Measurements from ENCODE around the gene CELF1.

Gene CELF1

DNA sequence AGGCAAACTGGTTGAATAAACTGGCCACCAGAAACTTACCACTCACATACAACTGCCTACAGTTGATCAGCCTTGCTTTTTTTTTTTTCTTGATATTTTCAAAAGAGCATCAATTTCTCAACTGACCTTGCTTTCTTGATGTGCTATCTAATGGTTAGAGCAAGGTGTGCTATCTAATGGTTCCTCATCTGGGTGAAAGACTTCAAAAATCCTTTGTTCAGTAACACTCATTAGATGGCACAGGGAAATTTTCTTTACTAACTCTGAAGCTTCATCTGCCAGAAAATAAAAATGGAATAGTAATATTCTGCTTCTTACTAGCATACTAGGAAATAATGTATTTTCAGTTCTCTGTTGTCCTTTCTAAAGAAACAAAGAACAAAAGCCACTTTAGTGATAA is 52.8 kb downstream of the CELF1 start:
- TF ChIP-seq, protein P1, sequence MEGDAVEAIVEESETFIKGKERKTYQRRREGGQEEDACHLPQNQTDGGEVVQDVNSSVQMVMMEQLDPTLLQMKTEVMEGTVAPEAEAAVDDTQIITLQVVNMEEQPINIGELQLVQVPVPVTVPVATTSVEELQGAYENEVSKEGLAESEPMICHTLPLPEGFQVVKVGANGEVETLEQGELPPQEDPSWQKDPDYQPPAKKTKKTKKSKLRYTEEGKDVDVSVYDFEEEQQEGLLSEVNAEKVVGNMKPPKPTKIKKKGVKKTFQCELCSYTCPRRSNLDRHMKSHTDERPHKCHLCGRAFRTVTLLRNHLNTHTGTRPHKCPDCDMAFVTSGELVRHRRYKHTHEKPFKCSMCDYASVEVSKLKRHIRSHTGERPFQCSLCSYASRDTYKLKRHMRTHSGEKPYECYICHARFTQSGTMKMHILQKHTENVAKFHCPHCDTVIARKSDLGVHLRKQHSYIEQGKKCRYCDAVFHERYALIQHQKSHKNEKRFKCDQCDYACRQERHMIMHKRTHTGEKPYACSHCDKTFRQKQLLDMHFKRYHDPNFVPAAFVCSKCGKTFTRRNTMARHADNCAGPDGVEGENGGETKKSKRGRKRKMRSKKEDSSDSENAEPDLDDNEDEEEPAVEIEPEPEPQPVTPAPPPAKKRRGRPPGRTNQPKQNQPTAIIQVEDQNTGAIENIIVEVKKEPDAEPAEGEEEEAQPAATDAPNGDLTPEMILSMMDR (IDR thresholded peaks at IDR 0.05; ENCODE audit: control insufficient read depth, insufficient read depth, low read depth, low read length, missing control alignments) = no peak
- H3K4me3 ChIP-seq (ENCODE audit: control insufficient read depth, low read depth, low read length) = no peak overlapping the region
- DNase-seq (ENCODE audit: low read depth) = no peak

DNA sequence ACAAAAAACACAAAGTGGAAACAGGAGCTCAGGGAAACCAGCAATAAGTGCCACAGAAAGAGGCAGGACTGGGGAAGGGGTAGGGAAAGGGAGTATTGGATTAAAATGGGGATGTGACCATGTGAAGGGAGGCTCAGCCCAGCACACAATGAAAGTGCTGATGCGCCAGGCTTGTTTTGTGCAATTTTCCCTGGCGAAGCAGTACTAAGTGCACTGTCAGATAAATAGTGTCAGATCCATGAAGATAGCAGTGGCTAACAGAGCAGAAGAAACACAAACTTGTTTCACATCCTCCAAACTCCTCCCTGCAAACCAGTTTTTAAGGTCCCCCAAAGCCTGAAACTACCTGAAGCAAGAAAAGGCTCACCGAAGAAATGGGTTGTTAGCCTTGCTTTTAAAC is 53.3 kb downstream of the CELF1 start:
- no peak overlapping the region for H3K4me3 ChIP-seq (ENCODE audit: control insufficient read depth, low read depth, low read length)
- no peak for DNase-seq (ENCODE audit: low read depth)
- TF ChIP-seq, protein P1 (IDR thresholded peaks at IDR 0.05; ENCODE audit: control insufficient read depth, insufficient read depth, low read depth, low read length, missing control alignments) = no peak

DNA sequence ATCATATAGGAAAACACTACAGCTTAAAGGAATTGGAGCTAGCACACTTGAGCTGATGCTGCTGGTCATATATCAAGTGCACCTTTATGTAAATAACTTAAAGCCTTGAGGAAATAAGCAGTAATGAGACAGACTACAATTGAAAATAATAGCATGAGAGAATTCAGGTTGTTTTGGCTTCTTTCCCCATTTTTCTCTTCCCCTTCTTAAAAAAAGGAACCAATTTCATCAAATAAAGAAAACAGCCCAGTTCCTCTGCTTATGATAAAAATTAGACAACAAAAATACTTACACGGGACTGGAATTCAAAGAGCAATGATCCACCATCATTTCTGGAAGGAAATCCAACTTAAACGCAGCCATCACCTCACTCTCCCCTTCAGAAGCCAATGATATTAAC is 53.8 kb downstream of the CELF1 start:
- TF ChIP-seq, protein P1 (IDR thresholded peaks at IDR 0.05; ENCODE audit: control insufficient read depth, insufficient read depth, low read depth, low read length, missing control alignments) = no peak

DNA sequence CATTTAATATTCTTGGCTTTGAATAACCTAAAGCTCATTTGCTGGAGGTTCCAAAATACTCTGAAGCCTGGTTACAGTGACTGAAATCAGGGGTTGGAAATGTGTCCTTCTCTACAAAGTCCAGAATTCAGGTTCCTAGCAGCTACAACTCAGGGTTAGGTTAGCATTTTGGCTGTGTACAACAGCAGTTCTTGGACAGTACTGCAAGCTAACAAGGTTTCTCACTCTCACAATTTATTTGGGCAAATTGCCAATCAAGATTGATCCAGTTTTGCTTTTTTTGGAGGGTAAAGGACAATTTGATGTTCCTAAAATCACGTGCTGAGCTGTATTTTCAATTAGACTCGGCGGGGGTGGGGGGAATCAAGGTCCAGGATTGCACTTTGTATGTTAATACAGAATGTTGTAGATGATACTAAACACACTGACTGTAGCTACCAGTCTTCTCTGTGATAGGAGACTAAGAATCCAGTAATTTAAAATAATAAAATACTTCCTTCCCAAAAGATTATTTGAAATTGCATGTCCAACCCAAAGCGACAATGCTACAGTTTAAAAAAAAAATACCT is 54.3 kb downstream of the CELF1 start:
- no peak for DNase-seq (ENCODE audit: low read depth)
- TF ChIP-seq, protein P1 (IDR thresholded peaks at IDR 0.05; ENCODE audit: control insufficient read depth, insufficient read depth, low read depth, low read length, missing control alignments) = no peak
- no peak overlapping the region for H3K4me3 ChIP-seq (ENCODE audit: control insufficient read depth, low read depth, low read length)

More for the DNA sequence above, 53.8 kb downstream of the CELF1 start:
- DNase-seq (ENCODE audit: low read depth) = no peak
- no peak overlapping the region for H3K4me3 ChIP-seq (ENCODE audit: control insufficient read depth, low read depth, low read length)

DNA sequence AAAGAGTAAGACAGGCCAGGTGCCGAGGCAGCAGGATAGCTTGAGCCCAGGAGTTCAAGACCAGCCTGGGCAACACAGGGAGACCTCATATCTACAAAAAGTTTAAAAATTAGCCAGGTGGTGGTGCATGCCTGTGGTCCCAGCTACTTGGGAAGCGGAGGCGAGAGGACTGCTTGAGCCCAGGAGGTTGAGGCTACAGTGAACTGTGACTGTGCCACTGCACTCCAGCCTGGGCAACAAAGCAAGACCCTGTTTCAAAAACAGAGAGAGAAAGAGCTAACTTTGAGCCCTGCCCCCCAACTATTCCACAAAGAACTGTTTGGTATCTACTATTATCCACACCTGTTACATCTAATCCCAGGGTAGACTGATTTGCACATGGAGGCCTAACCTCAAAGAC is 54.8 kb downstream of the CELF1 start:
- TF ChIP-seq, protein P1 (IDR thresholded peaks at IDR 0.05; ENCODE audit: control insufficient read depth, insufficient read depth, low read depth, low read length, missing control alignments) = no peak
- H3K4me3 ChIP-seq (ENCODE audit: control insufficient read depth, low read depth, low read length) = no peak overlapping the region
- no peak for DNase-seq (ENCODE audit: low read depth)

DNA sequence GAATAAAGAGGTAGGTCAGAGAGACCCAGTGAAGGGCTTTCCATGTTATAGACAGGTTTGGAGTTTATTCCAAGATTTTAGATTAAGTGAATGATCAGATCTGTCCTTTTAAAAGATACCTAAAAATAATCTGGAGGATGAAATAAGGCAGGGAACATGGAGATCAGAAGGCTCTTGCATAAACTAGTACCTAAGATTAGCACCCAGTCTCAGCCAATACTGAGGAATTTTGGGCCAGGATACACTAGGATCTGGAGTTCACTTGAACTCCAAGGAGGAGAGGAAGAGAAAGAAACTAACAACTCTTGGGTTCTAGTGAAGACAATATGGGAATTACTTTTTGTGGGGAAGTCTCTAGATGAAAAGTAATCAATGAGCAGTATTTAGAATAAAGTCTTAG is 56.1 kb downstream of the CELF1 start:
- TF ChIP-seq, protein P1 (IDR thresholded peaks at IDR 0.05; ENCODE audit: control insufficient read depth, insufficient read depth, low read depth, low read length, missing control alignments) = no peak
- H3K4me3 ChIP-seq (ENCODE audit: control insufficient read depth, low read depth, low read length) = no peak overlapping the region
- no peak for DNase-seq (ENCODE audit: low read depth)

DNA sequence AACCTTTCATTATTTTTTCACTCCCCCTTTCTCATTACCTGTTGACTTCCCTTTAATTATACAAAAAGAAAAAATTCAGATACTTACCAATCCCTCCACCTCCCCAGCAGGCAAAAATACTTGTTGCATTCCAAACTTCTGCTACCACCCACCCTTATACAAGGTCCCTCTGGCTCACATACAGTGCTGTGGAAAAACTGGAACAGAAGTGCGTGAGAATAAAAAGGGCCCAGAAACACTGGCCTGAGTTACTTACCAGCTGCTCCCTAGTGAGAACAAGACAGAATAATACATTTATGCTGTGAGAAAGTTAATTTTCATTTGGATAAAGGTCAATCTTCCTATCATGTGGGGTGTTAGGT is 57.1 kb downstream of the CELF1 start:
- TF ChIP-seq, protein P1 (IDR thresholded peaks at IDR 0.05; ENCODE audit: control insufficient read depth, insufficient read depth, low read depth, low read length, missing control alignments) = no peak
- DNase-seq (ENCODE audit: low read depth) = no peak
- H3K4me3 ChIP-seq (ENCODE audit: control insufficient read depth, low read depth, low read length) = no peak overlapping the region

Measured in AG09309 (cell line).